A549 treated with dexamethasone at 1 μM for 4 hours (cell line): ENCODE measurements around the gene SCIMP. TPM values are rescaled to one million over a fixed set of nuclear protein-coding genes. Genes with fewer than 3 reads are reported as not detected.

ENCODE experiments used
- total RNA-seq: library from RNA; stranded (reverse); fragments of 200-300 nt; extraction: Qiagen RNA extraction; gene quantifications from 5 replicates; pipeline ENCODE4 v1.2.3, GENCODE V29; 2022

SCIMP gene
- not detected in 5 replicates for total RNA-seq

DNA sequence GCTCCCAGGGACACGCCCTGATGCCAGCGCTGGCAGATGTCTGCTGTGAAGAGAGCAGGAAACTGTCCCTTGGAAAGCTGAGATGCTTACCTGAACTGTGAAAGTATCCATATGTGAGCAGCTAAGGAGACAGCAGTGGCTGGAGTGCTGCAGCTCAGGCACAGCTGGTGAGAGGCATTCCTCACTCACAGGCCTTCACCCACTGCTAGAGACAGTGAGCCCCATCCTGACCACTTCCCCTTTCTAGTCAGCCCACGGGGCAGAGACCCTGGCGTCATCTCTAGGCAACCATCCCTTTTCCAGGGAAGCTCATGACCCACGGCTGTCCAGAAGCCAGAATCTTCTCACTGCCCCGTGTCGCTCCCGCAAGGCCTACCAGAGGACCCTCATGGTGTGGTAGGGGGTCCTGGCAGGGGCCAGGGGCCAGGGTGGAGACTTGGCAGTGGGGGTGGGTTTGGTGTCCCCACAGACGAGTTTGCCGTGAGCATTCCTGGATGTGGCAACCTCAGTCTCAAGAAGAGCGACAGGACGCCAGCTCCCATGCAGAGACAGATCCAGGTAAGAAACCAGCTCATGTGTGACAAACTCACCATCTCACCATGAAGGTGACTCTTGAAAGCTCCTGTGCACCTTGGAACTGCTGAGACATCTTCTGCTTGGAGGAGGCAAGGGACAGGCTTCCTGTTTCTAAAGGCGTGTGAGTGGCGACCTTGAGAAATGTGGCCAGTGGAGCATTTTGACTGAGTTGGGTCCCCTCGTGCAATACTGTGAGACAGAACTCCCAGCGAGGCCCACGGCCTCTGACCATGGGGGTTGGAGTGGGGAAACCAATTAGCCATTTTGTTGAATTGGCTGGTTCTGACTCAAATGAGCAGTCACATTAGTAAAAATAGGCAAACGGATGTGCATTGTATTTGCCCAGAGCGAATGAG is at the start of gene SCIMP:
Gene SCIMP (minus strand): TSS at position 216 of the 932 bp plus-strand sequence. CDS start 105 bp downstream, at position 111.

DNA sequence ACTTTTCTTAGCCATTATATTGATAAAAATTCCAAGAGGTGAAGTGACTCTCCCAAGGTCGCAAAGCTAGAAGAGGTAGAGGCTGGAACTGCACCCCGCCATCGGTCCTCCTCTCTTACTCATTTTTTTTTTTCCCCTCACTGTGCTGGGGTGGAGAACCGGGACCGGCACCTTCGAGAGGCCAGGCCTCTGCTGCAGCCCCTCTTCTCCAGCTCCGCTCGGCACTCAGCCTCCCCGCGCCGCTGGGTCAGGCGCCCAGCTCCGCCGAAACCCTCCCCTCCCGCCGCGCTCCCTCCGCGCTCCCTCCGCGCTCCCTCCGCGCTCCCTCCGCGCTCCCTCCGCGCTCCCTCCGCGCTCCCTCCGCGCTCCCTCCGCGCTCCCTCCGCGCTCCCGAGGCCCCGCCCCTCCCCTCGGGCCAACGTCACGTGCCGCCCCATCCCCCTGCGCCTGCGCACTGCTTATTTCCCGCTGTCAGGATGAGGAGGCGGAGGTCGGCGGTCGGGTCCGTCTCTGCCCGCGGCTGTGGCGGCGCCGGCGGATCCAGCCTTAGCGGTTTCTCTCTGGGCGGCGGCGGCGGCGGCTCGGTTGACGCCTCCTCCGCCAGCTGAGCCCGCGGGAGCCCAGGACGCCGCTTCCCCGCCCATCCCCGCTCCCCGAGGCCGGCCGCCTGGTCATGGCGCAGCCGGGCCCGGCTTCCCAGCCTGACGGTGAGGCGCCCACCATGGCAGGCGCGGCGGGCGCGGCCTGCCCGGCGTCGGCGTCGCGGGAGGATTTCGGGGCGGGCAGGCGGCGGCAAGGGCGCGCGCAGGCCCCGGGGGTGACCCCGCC is 47.4 kb upstream of the SCIMP start, which contains the start of gene RABEP1:
Gene RABEP1 (plus strand): TSS at position 471 of the 828 bp plus-strand sequence. CDS start 203 bp downstream, at position 674.

DNA sequence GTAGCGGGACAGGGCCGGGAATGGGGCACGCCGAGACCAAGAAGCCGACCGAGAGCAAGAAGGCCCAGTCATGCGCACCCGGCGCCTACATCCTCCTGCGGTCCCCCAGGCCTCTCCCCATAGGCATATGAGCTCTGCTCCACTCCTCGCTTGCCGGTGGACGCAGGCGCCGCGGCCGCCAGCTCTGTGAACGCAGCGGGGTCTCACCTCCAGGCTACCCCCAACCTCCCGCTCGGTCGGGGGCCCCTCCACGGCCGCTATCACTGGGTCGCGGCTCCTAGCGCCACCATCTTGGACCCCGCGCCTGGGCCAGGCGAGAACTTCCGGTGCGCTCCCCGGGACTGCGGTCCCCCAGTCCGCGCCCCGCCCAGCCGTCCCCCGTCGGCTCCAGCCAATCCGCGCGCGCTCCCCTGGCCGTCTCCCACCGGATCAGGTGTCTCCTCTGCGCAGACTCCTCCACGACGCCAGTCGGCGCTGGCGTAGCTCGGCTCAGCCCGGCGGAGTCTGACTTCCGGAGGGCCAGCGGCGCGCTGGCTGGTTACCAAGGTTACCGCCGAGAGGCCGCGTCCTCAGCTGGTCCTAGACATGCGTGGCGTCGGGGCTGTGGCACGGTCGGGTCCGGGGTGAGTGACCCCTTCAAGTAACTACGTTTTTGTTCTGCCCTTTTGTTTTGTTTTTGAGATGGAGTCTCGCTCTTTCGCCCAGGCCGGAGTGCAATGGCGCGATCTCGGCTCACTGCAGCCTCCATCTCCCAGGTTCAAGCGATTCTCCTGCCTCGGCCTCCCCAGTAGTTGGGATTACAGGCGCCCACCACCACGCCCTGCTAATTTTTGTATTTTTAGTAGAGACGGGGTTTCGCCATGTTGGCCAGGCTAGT is 42.9 kb downstream of the SCIMP start, which contains the start of gene ZNF594:
Gene ZNF594 (minus strand): TSS at position 328 of the 877 bp plus-strand sequence. CDS start 7,612 bp downstream, outside the sequence.

Other genes with a start within 250 kb of the SCIMP start
- 19.4 to 41.9 TPM (median 36.7 TPM) in 5 replicates for gene CAMTA2, start 247.2 kb downstream of the SCIMP start, total RNA-seq
- gene INCA1, start 237.3 kb downstream of the SCIMP start, total RNA-seq = 1.0 to 1.9 TPM (median 1.5 TPM) in 5 replicates
- 108 to 141 TPM (median 136 TPM) in 5 replicates for gene KIF1C, start 236.9 kb downstream of the SCIMP start, total RNA-seq
- gene SLC52A1, start 199.4 kb downstream of the SCIMP start, total RNA-seq = 0.34 to 1.0 TPM (median 0.65 TPM) in 5 replicates
- gene ZFP3, start 156.4 kb downstream of the SCIMP start, total RNA-seq = 0.84 to 1.4 TPM (median 1.1 TPM) in 5 replicates
- 3.6 to 4.2 TPM (median 3.8 TPM) in 5 replicates for gene ZNF232, start 123.0 kb downstream of the SCIMP start, total RNA-seq
- gene USP6, start 118.8 kb downstream of the SCIMP start, total RNA-seq = 0.02 to 0.05 TPM (median 0.02 TPM) in 5 replicates
- gene ZNF594, start 43.0 kb downstream of the SCIMP start, total RNA-seq = 1.1 to 1.5 TPM (median 1.5 TPM) in 5 replicates
- 36.8 to 44.3 TPM (median 41.1 TPM) in 5 replicates for gene RABEP1, start 47.4 kb upstream of the SCIMP start, total RNA-seq
- gene NUP88, start 184.8 kb upstream of the SCIMP start, total RNA-seq = 88.1 to 107 TPM (median 91.3 TPM) in 5 replicates
- gene RPAIN, start 185.3 kb upstream of the SCIMP start, total RNA-seq = 30.4 to 42.0 TPM (median 33.3 TPM) in 5 replicates
- gene C1QBP, start 204.3 kb upstream of the SCIMP start, total RNA-seq = 527 to 618 TPM (median 576 TPM) in 5 replicates
- gene DHX33, start 234.1 kb upstream of the SCIMP start, total RNA-seq = 22.9 to 32.8 TPM (median 30.5 TPM) in 5 replicates